GM12878 (cell line): ENCODE measurements around the gene SYPL1. TPM values are rescaled to one million over a fixed set of nuclear protein-coding genes. Genes with fewer than 3 reads are reported as not detected.

Source experiments
- ATAC-seq: fragments of 200-7000 bp; cut with Tn5 transposase; 3 replicates; pipeline ENCODE4 v1.9.1; 2020; ENCODE audit warnings: mild to moderate bottlenecking, moderate library complexity
- BruUV-seq: library from RNA; stranded (reverse); fragments of 400-500 nt; replicated peaks from 2 replicates; lab custom pipeline; 2021; lab: Mats Ljungman, UMichigan
- CTCF ChIA-PET: fragments of 300-600 bp; sonication (Branson Sonifier 250); formaldehyde crosslinking; extraction: SDS; loops from one replicate; lab custom pipeline; 2021; ENCODE audit warnings: inconsistent platforms; lab: Yijun Ruan, JAX
- POLR2A ChIA-PET: fragments of 350-600 bp; formaldehyde crosslinking; extraction: SDS; loops from one replicate; lab custom pipeline; 2021; ENCODE audit warnings: inconsistent platforms; lab: Charles Lee
- RAD21 ChIA-PET: fragments of 300-600 bp; sonication (Branson Sonifier 250); formaldehyde crosslinking; loops from one replicate; lab custom pipeline; 2023; ENCODE audit warnings: antibody characterized with exemption; ENCODE audit not compliant: unreplicated experiment; lab: Charles Lee
- SMC1A ChIA-PET: fragments of 300-600 bp; sonication (Branson Sonifier 250); formaldehyde crosslinking; loops from one replicate; lab custom pipeline; 2023; ENCODE audit not compliant: unreplicated experiment, uncharacterized antibody; lab: Charles Lee
- DNase-seq: peaks from one replicate; pipeline ENCODE4 v3.0.0-alpha.2; 2011; ENCODE audit warnings: low read depth, low spot score
- FAIRE-seq: peaks from 3 replicates; lab custom pipeline; 2011; peaks lifted over from hg19 to GRCh38; lab: Jason Lieb, UNC
- H2AFZ ChIP-seq: 2 replicates; pipeline ENCODE4 v1.6.0; 2011; ENCODE audit warnings: low read depth, low read length, control low read depth; ENCODE audit not compliant: control insufficient read depth
- H3K27ac ChIP-seq: 2 replicates; pipeline ENCODE4 v1.5.1; 2011; ENCODE audit warnings: control low read depth; ENCODE audit not compliant: control insufficient read depth, insufficient read depth
- H3K27me3 ChIP-seq, 2 experiments: replicated peaks in 1 of 2; 2 replicates each; pipeline versions ENCODE4 v1.6.0 to v1.6.1; 2011; ENCODE audit warnings: low read length in 1 of 2; ENCODE audit not compliant: control insufficient read depth in 2 of 2, insufficient read depth in 2 of 2
- H3K36me3 ChIP-seq, 2 experiments: 2 replicates each; pipeline ENCODE4 v1.5.1; 2011; ENCODE audit warnings: low read length in 1 of 2; ENCODE audit not compliant: control insufficient read depth in 2 of 2, insufficient read depth in 2 of 2
- H3K4me1 ChIP-seq: 2 replicates; pipeline ENCODE4 v1.6.1; 2011; ENCODE audit warnings: mild to moderate bottlenecking, low read length, moderate library complexity, mixed read lengths; ENCODE audit not compliant: control insufficient read depth, insufficient read depth
- H3K4me2 ChIP-seq: 2 replicates; pipeline ENCODE4 v1.6.0; 2011; ENCODE audit warnings: control low read depth; ENCODE audit not compliant: control insufficient read depth, insufficient read depth
- H3K4me3 ChIP-seq: fragments of 200-600 bp; sonication (generic); 2 replicates; pipeline ENCODE4 v1.5.1; 2016
- H3K79me2 ChIP-seq: 2 replicates; pipeline ENCODE4 v1.6.0; 2011; ENCODE audit warnings: low read length; ENCODE audit not compliant: control insufficient read depth, insufficient read depth
- H3K9ac ChIP-seq: 2 replicates; pipeline ENCODE4 v1.8.0; 2011; ENCODE audit warnings: low read length, control low read depth, mixed read lengths; ENCODE audit not compliant: control insufficient read depth, insufficient read depth
- H3K9me3 ChIP-seq: replicated peaks from 3 replicates; pipeline ENCODE4 v1.5.1; 2011; ENCODE audit warnings: mild to moderate bottlenecking, low read length; ENCODE audit not compliant: control insufficient read depth, insufficient read depth
- H4K20me1 ChIP-seq: 2 replicates; pipeline ENCODE4 v1.6.0; 2011; ENCODE audit not compliant: control insufficient read depth, insufficient read depth
- NKRF ChIP-seq: fragments of 450-650 bp; conservative IDR thresholded peaks from 2 replicates; pipeline ENCODE4 v1.6.1; 2017; ENCODE audit warnings: mild to moderate bottlenecking, moderate library complexity
- PKNOX1 ChIP-seq: fragments of 450-650 bp; IDR thresholded peaks from 2 replicates; pipeline ENCODE4 v1.6.1; 2016; ENCODE audit warnings: mild to moderate bottlenecking
- RAD21 ChIP-seq: IDR thresholded peaks from 2 replicates; pipeline ENCODE4 v1.6.1; 2011; ENCODE audit warnings: mild to moderate bottlenecking, low read depth, low read length, moderate library complexity; ENCODE audit not compliant: insufficient read depth
- RCOR1 ChIP-seq: conservative IDR thresholded peaks from 2 replicates; pipeline ENCODE4 v1.6.1; 2012; ENCODE audit warnings: low read depth, low read length, improper control_type of control experiment
- ZNF384 ChIP-seq: IDR thresholded peaks from 2 replicates; pipeline ENCODE4 v1.6.1; 2012; ENCODE audit warnings: low read depth, mild to moderate bottlenecking, low read length, improper control_type of control experiment, borderline replicate concordance
- ZZZ3 ChIP-seq: IDR thresholded peaks from 2 replicates; pipeline ENCODE4 v1.6.1; 2011; ENCODE audit warnings: low read depth; ENCODE audit not compliant: control insufficient read depth, insufficient read length
- WGBS: methylation state at CpG from one replicate; pipeline ENCODE4 v1.1.6; 2016; ENCODE audit warnings: low lambda C conversion rate; ENCODE audit not compliant: insufficient replicate concordance, insufficient coverage; ENCODE audit errors: missing lambda C conversion rate; 5-methylcytosine and 5-hydroxymethylcytosine counted together
- in situ Hi-C: fragments of 300-500 bp; cut with MboI; formaldehyde crosslinking; loops from 9 replicates; pipeline ENCODE4 v1.14.3; 2018; ENCODE audit warnings: mixed read lengths
- intact Hi-C: fragments of 100-400 bp; cut with micrococcal nuclease; formaldehyde crosslinking; loops from one replicate; pipeline ENCODE4 v1.14.2; 2022; ENCODE audit not compliant: unreplicated experiment
- polyA plus RNA-seq, 11 experiments: library from polyadenylated mRNA; depleted of rRNA in 4 of 11; unstranded in 6 of 11; stranded (reverse) in 5 of 11; fragments of >200 nt; fragmentation: Nextera tagmentation in 4 of 11; fragmentation: Illumina TruSeq in 1 of 11; extraction: Ambion mirVana in 4 of 11; extraction: Trizol in 1 of 11; gene quantifications; 1 replicate in 1 of 11; 2 replicates in 10 of 11; pipeline versions ENCODE4 v1.2.1 to v1.2.3, GENCODE V29; 2011 to 2016; ENCODE audit warnings: inconsistent platforms in 2 of 11, missing spikeins in 2 of 11, low read depth in 1 of 11
- total RNA-seq, 4 experiments: library from RNA; depleted of rRNA in 3 of 4; stranded (reverse); fragments of >200 nt in 3 of 4; fragmentation: Illumina TruSeq in 1 of 4; extraction: Trizol in 1 of 4; gene quantifications; 2 replicates each; pipeline versions ENCODE4 v1.2.1 to v1.2.3, GENCODE V29; 2013 to 2021

SYPL1 gene
- total and polyA plus RNA-seq, 10 of the 15 experiments (the other 5 are each of a cell fraction or from before 2014, with no cell fraction given): 34.5 to 177 (median 87.3) TPM

GRCh38 chr7:106068986-106069385 is 43.1 kb downstream of the SYPL1 start:
- Histone ChIP-seq H3K27ac (peak overlapping the region; percentile 98; the same call in 1 of the 2 replicates), H3K36me3 (no peaks in the 10 kb centered on the region), H3K79me2 (no peaks in the 10 kb centered on the region; the same call in 1 of the 2 replicates), H3K27me3 (no peaks in the 10 kb centered on the region), H3K9me3 (no peaks in the 10 kb centered on the region), H3K9ac (no peak overlapping the region), H2AFZ (no peak overlapping the region), H4K20me1 (no peaks in the 10 kb centered on the region), H3K4me2 (no peak overlapping the region), H3K4me1 (peaks cover 52% of the 10 kb centered on the region), H3K4me3 (no peak overlapping the region)
- 94% methylated on average over 3 of the region's 3 CpGs for WGBS
- BruUV-seq: no TSS peak
- intact Hi-C loops (no loop called here), in situ Hi-C loops (no loop called here)
- ChIA-PET SMC1A (interaction anchor here (0.6 to 10.3 kb wide), 9 partner anchors 8 to 973 kb away, joined by 3 to 164 read pairs (median 4); partner anchors contain the start of gene SYPL1), RAD21 (no interaction called here), CTCF (interaction anchor here (0.6 to 4.8 kb wide), 3 partner anchors 10 to 1142 kb away, joined by 3 to 50 read pairs (median 12); no protein-coding TSS in a partner anchor), POLR2A (interaction anchor here (1.9 to 5.1 kb wide), 2 partner anchors 11 to 41 kb away, joined by 7 to 56 read pairs; partner anchors contain the start of gene SYPL1)
- DNase-seq: no peak
- no peak for TF ChIP-seq RCOR1
- no peak for TF ChIP-seq ZZZ3
- TF ChIP-seq RAD21: no peak
- no peak for FAIRE-seq
- ATAC-seq: no peak

- ChIA-PET CTCF (interaction anchor here (0.6 to 2.0 kb wide), 2 partner anchors 10 to 1142 kb away, joined by 3 to 12 read pairs; no protein-coding TSS in a partner anchor), SMC1A (interaction anchor here (0.6 to 7.0 kb wide), 8 partner anchors 9 to 972 kb away, joined by 3 to 78 read pairs (median 4); partner anchors contain the start of gene SYPL1), POLR2A (interaction anchor here (0.7 to 1.9 kb wide), 2 partner anchors 10 to 23 kb away, joined by 3 to 7 read pairs; no protein-coding TSS in a partner anchor), RAD21 (interaction anchor here (1.5 kb wide), 1 partner anchor 43 kb away, joined by 5 read pairs; the partner anchor contains the start of gene SYPL1)
- H3K36me3 ChIP-seq: no peaks in the 10 kb centered on the region
- ATAC-seq (no peak), DNase-seq (no peak), FAIRE-seq (no peak)
- no TSS peak for BruUV-seq
- TF ChIP-seq PKNOX1 (0 out of 2 replicates have a peak, but pooled peaks have one; percentile 23), ZNF384 (no peak), NKRF (no peak)
- no peak overlapping the region for H2AFZ ChIP-seq
- no peak overlapping the region for H3K27ac ChIP-seq
- intact Hi-C loops (no loop called here), in situ Hi-C loops (no loop called here)
- no peaks in the 10 kb centered on the region for H3K9me3 ChIP-seq
- no peak overlapping the region for H3K4me2 ChIP-seq
- 90% methylated on average over 4 of the region's 4 CpGs for WGBS
- no peak overlapping the region for H3K4me3 ChIP-seq
- H3K9ac ChIP-seq: no peak overlapping the region
- peaks cover 53% of the 10 kb centered on the region for H3K4me1 ChIP-seq
- H4K20me1 ChIP-seq: no peaks in the 10 kb centered on the region
- H3K27me3 ChIP-seq: no peaks in the 10 kb centered on the region
- no peaks in the 10 kb centered on the region; the same call in 1 of the 2 replicates for H3K79me2 ChIP-seq
Measured at GRCh38 chr7:106068538-106068961, 43.6 kb downstream of the SYPL1 start.
